Measurements from ENCODE around the gene NKIRAS1. TPM values are rescaled to one million over a fixed set of nuclear protein-coding genes. Genes with fewer than 3 reads are reported as not detected.
A peak's percentile ranks its signal among the peaks of the same experiment; 100 is the strongest.

Gene NKIRAS1
- total RNA-seq, 1 donor: 11.9 TPM

- Histone ChIP-seq H3K27ac (ENCODE audit: low read depth, low read length) (no peak overlapping the region), H3K36me3 (ENCODE audit: insufficient read depth, low read length) (peaks cover 24% of the 10 kb centered on the region), H3K27me3 (ENCODE audit: insufficient read depth, low read length) (no peaks in the 10 kb centered on the region), H3K4me1 (ENCODE audit: insufficient read depth, low read length) (peaks cover 22% of the 10 kb centered on the region), H4K20me1 (ENCODE audit: insufficient read depth, low read length) (peaks cover 29% of the 10 kb centered on the region), H3K79me2 (ENCODE audit: insufficient read depth, low read length) (peaks cover 27% of the 10 kb centered on the region), H3K4me2 (ENCODE audit: insufficient read depth, low read length) (no peak overlapping the region), H3K4me3 (ENCODE audit: insufficient read depth, low read length) (no peak overlapping the region), H2AFZ (ENCODE audit: low read length) (no peak overlapping the region), H3K9me3 (ENCODE audit: low read depth, low read length) (no peaks in the 10 kb centered on the region)
- no peak for TF ChIP-seq CTCF (IDR thresholded peaks at IDR 0.05; ENCODE audit: extremely low read depth, low read depth, low read length)
- no peak for DNase-seq (ENCODE audit: insufficient read length, low spot score, missing footprints)
Observed at GRCh38 chr3:23961066-23961465, 44.3 kb upstream of the NKIRAS1 start.

GRCh38 chr3:23960649-23961048 lies 43.9 kb upstream of the NKIRAS1 start:
- Histone ChIP-seq H3K9me3 (ENCODE audit: low read depth, low read length) (no peaks in the 10 kb centered on the region), H3K36me3 (ENCODE audit: insufficient read depth, low read length) (peaks cover 21% of the 10 kb centered on the region), H3K4me2 (ENCODE audit: insufficient read depth, low read length) (no peak overlapping the region), H2AFZ (ENCODE audit: low read length) (no peak overlapping the region), H4K20me1 (ENCODE audit: insufficient read depth, low read length) (peaks cover 28% of the 10 kb centered on the region), H3K4me1 (ENCODE audit: insufficient read depth, low read length) (peaks cover 19% of the 10 kb centered on the region), H3K27me3 (ENCODE audit: insufficient read depth, low read length) (no peaks in the 10 kb centered on the region), H3K27ac (ENCODE audit: low read depth, low read length) (no peak overlapping the region), H3K4me3 (ENCODE audit: insufficient read depth, low read length) (no peak overlapping the region), H3K79me2 (ENCODE audit: insufficient read depth, low read length) (peaks cover 26% of the 10 kb centered on the region)
- no peak for DNase-seq (ENCODE audit: insufficient read length, low spot score, missing footprints)
- TF ChIP-seq CTCF (IDR thresholded peaks at IDR 0.05; ENCODE audit: extremely low read depth, low read depth, low read length): no peak

GRCh38 chr3:23959135-23959900 lies 42.5 kb upstream of the NKIRAS1 start:
- peaks cover 38% of the 10 kb centered on the region for H4K20me1 ChIP-seq (ENCODE audit: insufficient read depth, low read length)
- H3K27me3 ChIP-seq (ENCODE audit: insufficient read depth, low read length): no peaks in the 10 kb centered on the region
- peak overlapping the region; percentile 32 for H3K4me2 ChIP-seq (ENCODE audit: insufficient read depth, low read length)
- TF ChIP-seq CTCF (IDR thresholded peaks at IDR 0.05; ENCODE audit: extremely low read depth, low read depth, low read length): no peak
- H3K79me2 ChIP-seq (ENCODE audit: insufficient read depth, low read length): peaks cover 32% of the 10 kb centered on the region
- H3K36me3 ChIP-seq (ENCODE audit: insufficient read depth, low read length): peaks cover 19% of the 10 kb centered on the region
- DNase-seq (ENCODE audit: insufficient read length, low spot score, missing footprints): peak; percentile 73
- peak overlapping the region; percentile 63 for H3K27ac ChIP-seq (ENCODE audit: low read depth, low read length)
- no peak overlapping the region for H2AFZ ChIP-seq (ENCODE audit: low read length)
- peaks cover 19% of the 10 kb centered on the region for H3K4me1 ChIP-seq (ENCODE audit: insufficient read depth, low read length)
- no peaks in the 10 kb centered on the region for H3K9me3 ChIP-seq (ENCODE audit: low read depth, low read length)
- H3K4me3 ChIP-seq (ENCODE audit: insufficient read depth, low read length): no peak overlapping the region

GRCh38 chr3:23956701-23957100 lies 39.9 kb upstream of the NKIRAS1 start:
- Histone ChIP-seq H3K4me2 (ENCODE audit: insufficient read depth, low read length) (no peak overlapping the region), H4K20me1 (ENCODE audit: insufficient read depth, low read length) (peaks cover 57% of the 10 kb centered on the region), H3K27ac (ENCODE audit: low read depth, low read length) (no peak overlapping the region), H3K4me3 (ENCODE audit: insufficient read depth, low read length) (no peak overlapping the region), H3K27me3 (ENCODE audit: insufficient read depth, low read length) (no peaks in the 10 kb centered on the region), H3K4me1 (ENCODE audit: insufficient read depth, low read length) (peaks cover 12% of the 10 kb centered on the region), H2AFZ (ENCODE audit: low read length) (no peak overlapping the region), H3K9me3 (ENCODE audit: low read depth, low read length) (no peaks in the 10 kb centered on the region), H3K36me3 (ENCODE audit: insufficient read depth, low read length) (peaks cover 14% of the 10 kb centered on the region), H3K79me2 (ENCODE audit: insufficient read depth, low read length) (peaks cover 52% of the 10 kb centered on the region)
- TF ChIP-seq CTCF (IDR thresholded peaks at IDR 0.05; ENCODE audit: extremely low read depth, low read depth, low read length): no peak
- DNase-seq (ENCODE audit: insufficient read length, low spot score, missing footprints): no peak

Data from osteoblast (primary cell).